Keratinocyte (primary cell): Measurements from ENCODE around the gene EYS. TPM values are rescaled to one million over a fixed set of nuclear protein-coding genes. Genes with fewer than 3 reads are reported as not detected.

Source experiments
- DNase-seq: peaks from one replicate; pipeline ENCODE4 v3.0.0-alpha.2; 2011; ENCODE audit warnings: low read depth, missing footprints, low spot score
- FAIRE-seq: peaks from 2 replicates; lab custom pipeline; 2011; peaks lifted over from hg19 to GRCh38; lab: Jason Lieb, UNC
- H2AFZ ChIP-seq: 2 replicates; pipeline ENCODE4 v1.6.0; 2012; ENCODE audit warnings: low read length, control low read depth, inconsistent platforms; ENCODE audit not compliant: control insufficient read depth
- H3K27ac ChIP-seq: 2 replicates; pipeline ENCODE4 v1.5.1; 2011; ENCODE audit warnings: low read length; ENCODE audit not compliant: control insufficient read depth, insufficient read depth
- H3K27me3 ChIP-seq: 3 replicates; pipeline ENCODE4 v1.6.0; 2011; ENCODE audit warnings: low read length; ENCODE audit not compliant: control insufficient read depth, insufficient read depth; ENCODE audit errors: extremely low read depth
- H3K36me3 ChIP-seq, 2 experiments: 2 replicates in 1 of 2; 3 replicates in 1 of 2; pipeline ENCODE4 v1.5.1; 2011; ENCODE audit warnings: low read length in 2 of 2, mild to moderate bottlenecking in 1 of 2; ENCODE audit not compliant: control insufficient read depth in 2 of 2, insufficient read depth in 2 of 2; ENCODE audit errors: extremely low read depth in 1 of 2
- H3K4me1 ChIP-seq: 3 replicates; pipeline ENCODE4 v1.5.1; 2011; ENCODE audit warnings: low read length; ENCODE audit not compliant: control insufficient read depth, insufficient read depth; ENCODE audit errors: extremely low read depth
- H3K4me2 ChIP-seq: 3 replicates; pipeline ENCODE4 v1.6.0; 2011; ENCODE audit warnings: low read depth, low read length; ENCODE audit not compliant: control insufficient read depth, insufficient read depth; ENCODE audit errors: extremely low read depth
- H3K4me3 ChIP-seq, 3 experiments: fragments of 200-600 bp in 1 of 3; sonication (generic) in 1 of 3; 2 replicates in 2 of 3; 3 replicates in 1 of 3; pipeline ENCODE4 v1.5.1; 2011 to 2016; ENCODE audit warnings: low read length in 3 of 3, mild to moderate bottlenecking in 3 of 3, control low read depth in 2 of 3, inconsistent platforms in 1 of 3, low read depth in 1 of 3, mixed read lengths in 1 of 3, mixed run types in 1 of 3, moderate library complexity in 1 of 3; ENCODE audit not compliant: control insufficient read depth in 2 of 3, insufficient read depth in 2 of 3; ENCODE audit errors: extremely low read depth in 1 of 3
- H3K79me2 ChIP-seq: 2 replicates; pipeline ENCODE4 v1.6.0; 2012; ENCODE audit warnings: low read length; ENCODE audit not compliant: control insufficient read depth, insufficient read depth
- H3K9ac ChIP-seq: 3 replicates; pipeline ENCODE4 v1.6.0; 2011; ENCODE audit warnings: low read length; ENCODE audit not compliant: control insufficient read depth, insufficient read depth; ENCODE audit errors: extremely low read depth
- H3K9me1 ChIP-seq: 3 replicates; pipeline ENCODE4 v1.6.0; 2011; ENCODE audit warnings: low read length; ENCODE audit not compliant: control insufficient read depth, insufficient read depth; ENCODE audit errors: extremely low read depth
- H3K9me3 ChIP-seq: 2 replicates; pipeline ENCODE4 v1.5.1; 2012; ENCODE audit warnings: low read depth, low read length; ENCODE audit not compliant: control insufficient read depth
- H4K20me1 ChIP-seq: 3 replicates; pipeline ENCODE4 v1.6.0; 2011; ENCODE audit warnings: low read length; ENCODE audit not compliant: control insufficient read depth, insufficient read depth; ENCODE audit errors: extremely low read depth
- EZH2 ChIP-seq: IDR thresholded peaks from one replicate; pipeline ENCODE4 v1.6.1; 2012; ENCODE audit warnings: inconsistent platforms, mild to moderate bottlenecking, low read length, moderate library complexity
- dilution Hi-C: fragments of 300-500 bp; cut with MboI; formaldehyde crosslinking; loops from one replicate; pipeline ENCODE4 v1.7.0; 2020; ENCODE audit warnings: low sequenced_read_pairs; ENCODE audit not compliant: extremely low pct_ligation_motif_present
- polyA plus RNA-seq, 5 experiments: library from polyadenylated mRNA; depleted of rRNA in 3 of 5; stranded (reverse) in 3 of 5; stranded (forward) in 1 of 5; unstranded in 1 of 5; fragments of >200 nt; gene quantifications; 1 replicate in 1 of 5; 2 replicates in 3 of 5; 3 replicates in 1 of 5; pipeline versions ENCODE4 v1.2.1 to v1.2.3, GENCODE V29; 2011 to 2012; ENCODE audit warnings: missing spikeins in 2 of 5, low read depth in 1 of 5, low replicate concordance in 1 of 5
- TF ChIP-seq, protein P1 (sequence below), 3 experiments: IDR thresholded peaks in 1 of 3; conservative IDR thresholded peaks in 1 of 3; optimal IDR thresholded peaks in 1 of 3; 2 replicates in 2 of 3; 3 replicates in 1 of 3; pipeline versions ENCODE3 to v1.5.1; 2011; ENCODE audit warnings: low read length in 3 of 3, mild to moderate bottlenecking in 3 of 3, moderate library complexity in 2 of 3, control low read depth in 1 of 3, inconsistent platforms in 1 of 3; ENCODE audit not compliant: insufficient read depth in 2 of 3; ENCODE audit errors: extremely low read depth in 1 of 3

The EYS gene
- polyA plus RNA-seq, 1 donor (not counting 4 experiments of a cell fraction or from before 2014, with no cell fraction given): 0.34 TPM

GRCh38 chr6:64591676-64592036 lies 1115.4 kb downstream of the EYS start:
- FAIRE-seq: no peak
- no peaks in the 10 kb centered on the region for H4K20me1 ChIP-seq
- H3K9ac ChIP-seq: no peak overlapping the region
- no peaks in the 10 kb centered on the region for H3K4me1 ChIP-seq
- no peaks in the 10 kb centered on the region for H3K79me2 ChIP-seq
- H3K4me2 ChIP-seq: no peak overlapping the region
- no peak overlapping the region for H2AFZ ChIP-seq
- TF ChIP-seq EZH2: no peak
- TF ChIP-seq, protein P1, sequence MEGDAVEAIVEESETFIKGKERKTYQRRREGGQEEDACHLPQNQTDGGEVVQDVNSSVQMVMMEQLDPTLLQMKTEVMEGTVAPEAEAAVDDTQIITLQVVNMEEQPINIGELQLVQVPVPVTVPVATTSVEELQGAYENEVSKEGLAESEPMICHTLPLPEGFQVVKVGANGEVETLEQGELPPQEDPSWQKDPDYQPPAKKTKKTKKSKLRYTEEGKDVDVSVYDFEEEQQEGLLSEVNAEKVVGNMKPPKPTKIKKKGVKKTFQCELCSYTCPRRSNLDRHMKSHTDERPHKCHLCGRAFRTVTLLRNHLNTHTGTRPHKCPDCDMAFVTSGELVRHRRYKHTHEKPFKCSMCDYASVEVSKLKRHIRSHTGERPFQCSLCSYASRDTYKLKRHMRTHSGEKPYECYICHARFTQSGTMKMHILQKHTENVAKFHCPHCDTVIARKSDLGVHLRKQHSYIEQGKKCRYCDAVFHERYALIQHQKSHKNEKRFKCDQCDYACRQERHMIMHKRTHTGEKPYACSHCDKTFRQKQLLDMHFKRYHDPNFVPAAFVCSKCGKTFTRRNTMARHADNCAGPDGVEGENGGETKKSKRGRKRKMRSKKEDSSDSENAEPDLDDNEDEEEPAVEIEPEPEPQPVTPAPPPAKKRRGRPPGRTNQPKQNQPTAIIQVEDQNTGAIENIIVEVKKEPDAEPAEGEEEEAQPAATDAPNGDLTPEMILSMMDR (optimal IDR thresholded peaks at IDR 0.05 in 1 of 3, IDR thresholded peaks at IDR 0.05 in 1 of 3, conservative IDR thresholded peaks at IDR 0.05 in 1 of 3; ENCODE audit: extremely low read depth in 1 of 3, insufficient read depth in 2 of 3, low read length in 3 of 3): no peak
- H3K4me3 ChIP-seq: no peak overlapping the region
- no peak overlapping the region for H3K27ac ChIP-seq
- no peaks in the 10 kb centered on the region for H3K27me3 ChIP-seq
- no peaks in the 10 kb centered on the region for H3K9me3 ChIP-seq
- no peak for DNase-seq
- H3K36me3 ChIP-seq: no peaks in the 10 kb centered on the region
- dilution Hi-C loops: no loop called here
- H3K9me1 ChIP-seq: no peaks in the 10 kb centered on the region

DNA sequence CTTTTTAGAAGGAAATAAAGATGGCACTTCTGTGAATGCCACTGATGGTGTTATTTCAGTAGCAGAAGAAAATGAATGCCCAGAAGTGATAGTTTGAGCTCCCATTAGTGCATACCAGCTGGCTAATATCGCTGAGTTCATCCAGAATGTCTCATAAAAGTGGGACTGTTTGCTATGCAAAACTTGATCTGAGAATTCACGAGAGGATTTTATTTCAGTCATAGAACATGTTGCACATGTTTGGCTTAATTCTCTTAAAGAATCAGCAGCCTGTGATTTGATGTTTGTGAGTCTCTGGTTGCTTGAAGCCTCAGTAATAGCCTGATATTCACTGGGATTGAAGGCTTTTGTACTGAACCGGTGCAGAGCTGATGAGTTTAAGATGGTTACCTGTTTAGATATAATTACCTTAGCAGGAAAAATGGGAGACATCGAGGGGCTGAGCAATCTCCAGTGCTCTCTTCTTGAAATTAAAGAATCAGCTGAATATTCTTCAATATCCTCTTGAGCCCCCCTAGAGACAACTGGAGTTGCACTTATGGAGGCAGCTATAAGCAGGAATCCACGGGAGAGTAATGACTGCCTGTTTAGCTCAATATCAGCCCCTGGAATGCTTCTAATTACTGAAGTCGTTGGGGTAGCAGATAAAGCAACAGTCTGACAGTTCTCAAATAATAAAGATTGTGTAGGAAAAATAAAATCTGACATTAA lies 1115.9 kb downstream of the EYS start:
- dilution Hi-C loops: no loop called here
- no peak overlapping the region for H3K4me3 ChIP-seq
- no peaks in the 10 kb centered on the region for H3K79me2 ChIP-seq
- H3K9ac ChIP-seq: no peak overlapping the region
- no peaks in the 10 kb centered on the region for H3K4me1 ChIP-seq
- H3K4me2 ChIP-seq: no peak overlapping the region
- no peak overlapping the region for H2AFZ ChIP-seq
- H3K27me3 ChIP-seq: no peaks in the 10 kb centered on the region
- no peak overlapping the region for H3K27ac ChIP-seq
- no peak for DNase-seq
- no peaks in the 10 kb centered on the region for H3K36me3 ChIP-seq
- H4K20me1 ChIP-seq: no peaks in the 10 kb centered on the region
- no peak for FAIRE-seq
- TF ChIP-seq, protein P1 (optimal IDR thresholded peaks at IDR 0.05 in 1 of 3, IDR thresholded peaks at IDR 0.05 in 1 of 3, conservative IDR thresholded peaks at IDR 0.05 in 1 of 3; ENCODE audit: extremely low read depth in 1 of 3, insufficient read depth in 2 of 3, low read length in 3 of 3): no peak
- TF ChIP-seq EZH2: no peak
- H3K9me3 ChIP-seq: no peaks in the 10 kb centered on the region
- no peaks in the 10 kb centered on the region for H3K9me1 ChIP-seq
